Astrocyte (in vitro differentiated cells and primary cell): Measurements from ENCODE around the gene ANKS1A.

Experiments
- EZH2 ChIP-seq: IDR thresholded peaks from 2 replicates; pipeline ENCODE4 v1.6.1; 2012; ENCODE audit warnings: mild to moderate bottlenecking, low read length, inconsistent platforms; ENCODE audit not compliant: insufficient read depth
- TF ChIP-seq, protein P1 (sequence below): IDR thresholded peaks from 2 replicates; pipeline ENCODE4 v1.5.1; 2011; ENCODE audit warnings: low read depth, mild to moderate bottlenecking, inconsistent platforms, low read length, moderate library complexity; ENCODE audit not compliant: insufficient read depth

DNA sequence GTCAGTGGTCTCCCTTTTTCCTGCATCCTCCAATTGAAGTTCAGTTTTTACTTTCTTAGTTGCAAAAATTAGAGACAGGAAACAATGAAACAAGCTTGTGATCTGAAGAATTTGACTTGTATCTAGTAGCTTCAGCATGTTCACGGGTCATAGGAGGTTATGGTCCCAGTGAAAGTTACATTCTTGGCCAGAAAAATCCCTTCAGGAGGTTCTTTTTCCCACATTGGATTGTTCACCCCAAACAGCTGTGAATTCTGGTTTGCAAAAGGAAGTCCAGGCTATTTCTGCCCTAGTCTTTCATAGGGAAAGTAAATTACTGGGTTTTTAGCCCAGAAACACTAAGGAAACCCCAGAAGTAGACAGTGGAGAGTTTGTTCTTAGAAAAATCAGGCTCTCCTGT, 8.1 kb downstream of the ANKS1A start:
- TF ChIP-seq, protein P1, sequence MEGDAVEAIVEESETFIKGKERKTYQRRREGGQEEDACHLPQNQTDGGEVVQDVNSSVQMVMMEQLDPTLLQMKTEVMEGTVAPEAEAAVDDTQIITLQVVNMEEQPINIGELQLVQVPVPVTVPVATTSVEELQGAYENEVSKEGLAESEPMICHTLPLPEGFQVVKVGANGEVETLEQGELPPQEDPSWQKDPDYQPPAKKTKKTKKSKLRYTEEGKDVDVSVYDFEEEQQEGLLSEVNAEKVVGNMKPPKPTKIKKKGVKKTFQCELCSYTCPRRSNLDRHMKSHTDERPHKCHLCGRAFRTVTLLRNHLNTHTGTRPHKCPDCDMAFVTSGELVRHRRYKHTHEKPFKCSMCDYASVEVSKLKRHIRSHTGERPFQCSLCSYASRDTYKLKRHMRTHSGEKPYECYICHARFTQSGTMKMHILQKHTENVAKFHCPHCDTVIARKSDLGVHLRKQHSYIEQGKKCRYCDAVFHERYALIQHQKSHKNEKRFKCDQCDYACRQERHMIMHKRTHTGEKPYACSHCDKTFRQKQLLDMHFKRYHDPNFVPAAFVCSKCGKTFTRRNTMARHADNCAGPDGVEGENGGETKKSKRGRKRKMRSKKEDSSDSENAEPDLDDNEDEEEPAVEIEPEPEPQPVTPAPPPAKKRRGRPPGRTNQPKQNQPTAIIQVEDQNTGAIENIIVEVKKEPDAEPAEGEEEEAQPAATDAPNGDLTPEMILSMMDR, result no peak
- no peak for TF ChIP-seq EZH2
